ENCODE measurements around the gene WSB2. TPM values are rescaled to one million over a fixed set of nuclear protein-coding genes. Genes with fewer than 3 reads are reported as not detected.
A peak's percentile ranks its signal among the peaks of the same experiment; 100 is the strongest.

Gene WSB2
- total RNA-seq, 1 experiment from 2014 or later = 203 TPM

DNA sequence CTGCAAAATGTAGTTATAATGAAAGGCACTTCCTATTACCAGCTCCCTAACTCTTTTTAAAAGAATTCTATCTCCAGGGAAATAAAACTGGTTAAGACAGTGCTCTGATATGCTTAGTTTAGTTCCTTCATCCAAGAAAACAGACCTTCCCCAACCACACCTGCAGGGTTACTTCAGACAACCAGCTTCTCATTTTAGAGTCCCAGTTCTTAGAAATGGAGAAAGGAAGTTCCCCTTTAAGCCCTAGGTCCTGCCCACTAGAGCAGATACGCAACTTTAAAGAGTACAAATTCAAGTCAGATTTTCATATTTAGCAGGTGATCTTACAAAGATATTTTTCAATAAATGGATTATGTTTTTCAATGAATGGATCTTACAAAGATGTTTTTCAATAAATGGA is 4.4 kb upstream of the WSB2 start:
- no peak for ATAC-seq
- ChIA-PET POLR2A (ENCODE audit: unreplicated experiment) (interaction anchor here (0.6 kb wide), 1 partner anchor 9 kb away, joined by 3 read pairs; no protein-coding TSS in a partner anchor), CTCF (no interaction called here)

DNA sequence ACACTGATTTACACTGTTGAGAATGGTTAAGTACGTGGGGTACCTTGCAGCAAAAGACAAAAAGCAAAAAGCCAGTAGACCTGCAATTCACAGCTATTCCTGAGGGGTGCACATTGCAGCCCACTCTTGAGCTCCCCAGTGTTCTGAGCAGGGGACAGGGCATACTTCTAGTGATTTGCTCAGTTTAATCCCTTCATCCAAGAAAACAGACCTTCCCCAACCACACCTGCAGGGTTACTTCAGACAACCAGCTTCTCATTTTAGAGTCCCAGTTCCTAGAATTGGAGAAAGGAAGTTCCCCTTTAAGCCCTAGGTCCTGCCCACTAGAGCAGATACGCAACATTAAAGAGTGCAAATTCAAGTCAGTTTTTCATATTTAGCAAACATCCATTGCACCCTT is 3.6 kb upstream of the WSB2 start:
- no peak overlapping the region for H3K9ac ChIP-seq (ENCODE audit: low read length)
- no peaks in the 10 kb centered on the region for H3K9me3 ChIP-seq (ENCODE audit: low read length)
- H3K4me3 ChIP-seq (ENCODE audit: low read length) = no peak overlapping the region
- peaks cover 15% of the 10 kb centered on the region for H3F3A ChIP-seq (ENCODE audit: low read length, unreplicated experiment)
- no TSS peak for BruUV-seq (replicated peaks)
- ChIA-PET CTCF (no interaction called here), POLR2A (ENCODE audit: unreplicated experiment) (interaction anchor here (1.1 kb wide), 1 partner anchor 37 kb away, joined by 4 read pairs; no protein-coding TSS in a partner anchor)
- intact Hi-C loops (cut with micrococcal nuclease) = loop anchor here (5.0 kb wide), 1 partner anchor 73 kb away; the partner anchor contains the start of gene PEBP1
- H3K4me1 ChIP-seq (ENCODE audit: insufficient read depth, low read length) = peaks cover 22% of the 10 kb centered on the region
- H3K9me2 ChIP-seq (replicated peaks; ENCODE audit: low read length) = no peaks in the 10 kb centered on the region
- peaks cover 27% of the 10 kb centered on the region for H3K79me2 ChIP-seq (ENCODE audit: low read length)
- H3K27me3 ChIP-seq (ENCODE audit: low read length) = no peaks in the 10 kb centered on the region
- H3K4me2 ChIP-seq (ENCODE audit: low read length) = no peak overlapping the region
- H2AFZ ChIP-seq (ENCODE audit: low read length) = no peak overlapping the region
- H3K27ac ChIP-seq (ENCODE audit: low read length) = no peak overlapping the region
- ATAC-seq = no peak
- no peak for DNase-seq
- no peak for TF ChIP-seq EZH2 (IDR thresholded peaks at IDR 0.05; ENCODE audit: low read length, unreplicated experiment)
- TF ChIP-seq, protein P1, sequence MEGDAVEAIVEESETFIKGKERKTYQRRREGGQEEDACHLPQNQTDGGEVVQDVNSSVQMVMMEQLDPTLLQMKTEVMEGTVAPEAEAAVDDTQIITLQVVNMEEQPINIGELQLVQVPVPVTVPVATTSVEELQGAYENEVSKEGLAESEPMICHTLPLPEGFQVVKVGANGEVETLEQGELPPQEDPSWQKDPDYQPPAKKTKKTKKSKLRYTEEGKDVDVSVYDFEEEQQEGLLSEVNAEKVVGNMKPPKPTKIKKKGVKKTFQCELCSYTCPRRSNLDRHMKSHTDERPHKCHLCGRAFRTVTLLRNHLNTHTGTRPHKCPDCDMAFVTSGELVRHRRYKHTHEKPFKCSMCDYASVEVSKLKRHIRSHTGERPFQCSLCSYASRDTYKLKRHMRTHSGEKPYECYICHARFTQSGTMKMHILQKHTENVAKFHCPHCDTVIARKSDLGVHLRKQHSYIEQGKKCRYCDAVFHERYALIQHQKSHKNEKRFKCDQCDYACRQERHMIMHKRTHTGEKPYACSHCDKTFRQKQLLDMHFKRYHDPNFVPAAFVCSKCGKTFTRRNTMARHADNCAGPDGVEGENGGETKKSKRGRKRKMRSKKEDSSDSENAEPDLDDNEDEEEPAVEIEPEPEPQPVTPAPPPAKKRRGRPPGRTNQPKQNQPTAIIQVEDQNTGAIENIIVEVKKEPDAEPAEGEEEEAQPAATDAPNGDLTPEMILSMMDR (conservative IDR thresholded peaks at IDR 0.05; ENCODE audit: low read depth, low read length) = peak; percentile 26; the same call in 1 of the 2 replicates
- H4K20me1 ChIP-seq (ENCODE audit: low read length) = no peaks in the 10 kb centered on the region
- H3K36me3 ChIP-seq (ENCODE audit: low read depth, low read length) = no peaks in the 10 kb centered on the region; the same call in 1 of the 2 replicates

More for the DNA sequence above, 4.4 kb upstream of the WSB2 start:
- DNase-seq = no peak
- H3K79me2 ChIP-seq (ENCODE audit: low read length) = peaks cover 19% of the 10 kb centered on the region
- no peak overlapping the region for H3K27ac ChIP-seq (ENCODE audit: low read length)
- H2AFZ ChIP-seq (ENCODE audit: low read length) = no peak overlapping the region
- H3K9ac ChIP-seq (ENCODE audit: low read length) = no peak overlapping the region
- intact Hi-C loops (cut with micrococcal nuclease) = no loop called here
- no peaks in the 10 kb centered on the region for H4K20me1 ChIP-seq (ENCODE audit: low read length)
- no peak overlapping the region for H3K4me2 ChIP-seq (ENCODE audit: low read length)
- no peaks in the 10 kb centered on the region for H3K9me3 ChIP-seq (ENCODE audit: low read length)
- no peaks in the 10 kb centered on the region for H3K9me2 ChIP-seq (replicated peaks; ENCODE audit: low read length)
- BruUV-seq (replicated peaks) = no TSS peak
- TF ChIP-seq EZH2phosphoT487 (IDR thresholded peaks at IDR 0.05; ENCODE audit: borderline replicate concordance, low read length) (no peak), EZH2 (IDR thresholded peaks at IDR 0.05; ENCODE audit: low read length, unreplicated experiment) (no peak)
- TF ChIP-seq, protein P1 (conservative IDR thresholded peaks at IDR 0.05; ENCODE audit: low read depth, low read length) = no peak
- no peak overlapping the region for H3K4me3 ChIP-seq (ENCODE audit: low read length)
- no peaks in the 10 kb centered on the region; the same call in 1 of the 2 replicates for H3K36me3 ChIP-seq (ENCODE audit: low read depth, low read length)
- H3K4me1 ChIP-seq (ENCODE audit: insufficient read depth, low read length) = peaks cover 14% of the 10 kb centered on the region
- H3F3A ChIP-seq (ENCODE audit: low read length, unreplicated experiment) = peaks cover 7% of the 10 kb centered on the region
- H3K27me3 ChIP-seq (ENCODE audit: low read length) = no peaks in the 10 kb centered on the region

DNA sequence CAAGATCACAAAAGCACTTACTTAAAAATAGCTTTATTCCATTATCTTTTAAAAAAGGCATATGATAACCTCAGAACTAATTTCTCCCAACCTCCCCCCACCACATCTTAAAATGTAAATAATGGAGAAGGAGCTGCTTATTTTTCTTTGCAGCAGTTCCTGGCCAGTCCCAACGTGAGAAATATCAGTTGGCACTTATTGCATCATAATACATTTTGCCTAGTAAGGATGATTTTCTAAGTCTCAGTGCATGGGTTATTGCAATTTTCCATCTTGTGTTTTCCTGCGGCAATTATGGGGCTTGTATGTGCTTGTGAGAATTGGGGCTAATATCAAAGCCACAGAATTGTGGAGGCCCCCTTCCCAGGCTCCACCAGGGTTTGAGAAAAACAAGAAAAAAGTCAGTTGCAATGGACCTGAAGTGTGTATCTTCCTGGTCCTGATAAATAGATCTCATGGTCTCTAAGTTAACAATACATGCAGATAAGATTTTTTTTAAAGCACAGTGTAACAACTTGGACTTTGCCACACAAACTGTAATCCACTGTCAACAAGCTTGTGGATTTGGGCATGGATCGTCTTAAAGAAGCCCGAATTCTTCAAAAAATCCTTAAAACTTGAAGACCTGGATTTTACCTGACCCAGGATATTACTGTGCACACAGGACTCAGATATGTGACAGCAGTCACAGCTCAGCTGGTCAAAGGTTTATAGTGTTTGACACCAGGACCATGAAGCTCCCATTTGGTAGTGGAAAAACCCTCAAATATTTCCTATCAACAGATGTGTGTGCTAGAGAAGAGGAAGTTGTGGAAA is 2.8 kb upstream of the WSB2 start:
- Histone ChIP-seq H3K27ac (ENCODE audit: low read length) (no peak overlapping the region), H3K79me2 (ENCODE audit: low read length) (peaks cover 34% of the 10 kb centered on the region), H4K20me1 (ENCODE audit: low read length) (no peaks in the 10 kb centered on the region), H3K27me3 (ENCODE audit: low read length) (no peaks in the 10 kb centered on the region), H3K9me2 (replicated peaks; ENCODE audit: low read length) (no peaks in the 10 kb centered on the region), H2AFZ (ENCODE audit: low read length) (no peak overlapping the region), H3K4me3 (ENCODE audit: low read length) (no peak overlapping the region), H3K36me3 (ENCODE audit: low read depth, low read length) (no peaks in the 10 kb centered on the region; the same call in 1 of the 2 replicates), H3K9me3 (ENCODE audit: low read length) (no peaks in the 10 kb centered on the region), H3F3A (ENCODE audit: low read length, unreplicated experiment) (peaks cover 15% of the 10 kb centered on the region), H3K4me1 (ENCODE audit: insufficient read depth, low read length) (peaks cover 30% of the 10 kb centered on the region), H3K4me2 (ENCODE audit: low read length) (no peak overlapping the region), H3K9ac (ENCODE audit: low read length) (no peak overlapping the region)
- TF ChIP-seq EZH2 (IDR thresholded peaks at IDR 0.05; ENCODE audit: low read length, unreplicated experiment) (no peak), EZH2phosphoT487 (IDR thresholded peaks at IDR 0.05; ENCODE audit: borderline replicate concordance, low read length) (no peak)
- TF ChIP-seq, protein P1 (conservative IDR thresholded peaks at IDR 0.05; ENCODE audit: low read depth, low read length) = no peak
- ChIA-PET POLR2A (ENCODE audit: unreplicated experiment) (interaction anchor here (0.6 to 1.1 kb wide), 2 partner anchors 38 to 526 kb away, joined by 3 to 4 read pairs; no protein-coding TSS in a partner anchor), CTCF (interaction anchor here (1.0 kb wide), 1 partner anchor 207 kb away, joined by 5 read pairs; no protein-coding TSS in a partner anchor)
- ATAC-seq (no peak), DNase-seq (no peak)
- no TSS peak for BruUV-seq (replicated peaks)
- intact Hi-C loops (cut with micrococcal nuclease) = loop anchor here (5.0 kb wide), 1 partner anchor 74 kb away; the partner anchor contains the start of gene PEBP1

Measured in PC-3 (cell line).